MM.1S (cell line): Measurements from ENCODE around the gene SNAPC4.

ENCODE experiments used
- CTCF ChIP-seq: fragments of 300-600 bp; sonication (generic); IDR thresholded peaks from 2 replicates; pipeline ENCODE4 v1.5.1; 2016; ENCODE audit warnings: antibody characterized with exemption, low read length, mixed read lengths
- EZH2 ChIP-seq: fragments of 300-600 bp; sonication (generic); optimal IDR thresholded peaks from 2 replicates; pipeline ENCODE3; 2017; ENCODE audit warnings: low read depth, mild to moderate bottlenecking, antibody characterized with exemption, low read length, mixed read lengths
- EZH2phosphoT487 ChIP-seq: fragments of 300-600 bp; sonication (generic); IDR thresholded peaks from 2 replicates; pipeline ENCODE4 v1.6.1; 2018; ENCODE audit warnings: antibody characterized with exemption, low read length

- no peak for TF ChIP-seq CTCF
- TF ChIP-seq EZH2, result no peak
- TF ChIP-seq EZH2phosphoT487, result no peak
Measured at GRCh38 chr9:136429683-136430491, 29.9 kb upstream of the SNAPC4 start.
